ENCODE data around the gene ATP5F1B.

GRCh38 chr12:56602239-56602638 is 43.5 kb downstream of the ATP5F1B start:
- TF ChIP-seq POLR2A (IDR thresholded peaks at IDR 0.05; ENCODE audit: low read length): no peak
- no peak for TF ChIP-seq GATA1 (IDR thresholded peaks at IDR 0.05; ENCODE audit: low read depth, low read length)
